ENCODE data around the gene CYP27C1.

DNA sequence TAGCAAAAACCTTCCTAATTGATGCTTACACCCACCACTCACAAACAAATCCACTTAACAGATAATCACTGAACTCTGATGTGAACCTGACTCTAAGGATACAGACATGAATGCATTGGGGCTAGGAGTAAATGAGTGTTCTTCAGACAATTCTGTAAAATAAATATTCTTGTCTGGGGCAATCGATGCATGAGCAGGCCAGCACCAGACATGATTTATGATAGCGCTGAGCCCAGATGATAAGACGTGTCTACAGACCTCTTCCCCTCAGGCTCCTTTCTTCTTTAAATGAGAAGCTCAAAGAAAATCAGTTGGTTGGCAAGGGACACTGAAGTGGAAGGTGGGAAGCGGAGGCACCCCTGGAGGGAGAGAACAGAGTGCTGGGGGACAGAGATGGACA lies 85.9 kb downstream of the CYP27C1 start:
- no peak for TF ChIP-seq CTCF (IDR thresholded peaks at IDR 0.05)
- no peak for TF ChIP-seq POLR2A (IDR thresholded peaks at IDR 0.05)
